GM21723 (cell line): ENCODE results near the gene IPPK.

Experiments
- ATAC-seq: cut with Tn5 transposase; IDR thresholded peaks from one replicate; pipeline ENCODE4 v1.9.1; 2021; ENCODE audit warnings: mild to moderate bottlenecking, moderate library complexity; ENCODE audit not compliant: unreplicated experiment

IPPK gene

DNA sequence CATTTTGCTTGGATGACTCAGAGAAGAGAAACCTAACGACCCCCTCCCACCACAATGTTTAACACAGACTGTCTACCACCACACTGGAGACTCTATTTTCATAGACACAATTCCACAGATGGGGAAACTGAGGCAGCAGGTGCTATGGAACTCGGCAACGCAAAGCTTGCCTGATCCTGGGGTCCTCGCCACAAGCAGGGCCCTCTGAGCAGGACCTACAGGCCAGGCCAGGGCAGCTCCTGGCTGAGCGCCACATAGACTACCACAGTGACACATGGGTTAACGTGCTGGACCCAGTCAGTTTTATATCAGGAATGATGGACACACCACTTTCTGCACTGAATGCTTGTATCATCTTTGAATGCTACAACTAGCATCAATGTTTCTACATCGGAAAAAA, 11.8 kb downstream of the IPPK start:
- no peak for ATAC-seq

DNA sequence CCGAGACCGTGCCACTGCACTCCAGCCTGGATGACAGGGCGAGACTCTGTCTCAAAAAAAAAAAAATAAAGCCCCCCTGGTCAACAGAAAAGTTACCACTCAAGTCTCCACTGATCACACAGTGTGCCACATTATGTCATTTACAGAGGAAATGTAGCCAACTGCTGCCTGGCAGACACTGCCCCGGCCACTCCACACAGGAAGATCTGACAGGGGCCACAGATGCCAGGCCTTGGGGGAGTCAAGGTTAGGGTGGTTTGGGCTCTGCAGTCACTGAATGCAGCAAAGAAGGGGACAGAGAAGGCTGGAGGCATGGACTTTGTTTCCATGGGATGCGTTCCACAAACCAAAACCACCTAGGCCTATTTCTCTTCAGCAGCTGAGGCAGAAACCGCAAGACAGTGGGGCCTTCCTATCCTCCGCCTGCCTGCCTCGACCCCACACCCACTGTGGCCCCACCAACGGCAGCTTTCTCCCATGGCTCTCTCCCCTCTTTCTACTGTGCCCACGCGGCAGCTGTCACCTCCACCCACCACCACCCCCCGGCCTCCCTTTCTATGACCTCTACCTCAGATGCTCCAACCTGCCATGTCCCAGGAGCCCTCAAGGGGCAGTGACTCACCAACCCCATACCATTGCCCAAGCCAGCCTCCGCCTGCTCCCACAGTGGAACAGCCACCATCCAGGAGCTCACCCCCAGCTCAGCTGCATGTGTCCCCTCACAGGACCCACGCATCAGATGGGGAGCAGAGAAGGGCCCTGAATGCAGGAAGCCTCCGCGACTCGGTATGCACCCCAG, 12.4 kb downstream of the IPPK start:
- no peak for ATAC-seq

DNA sequence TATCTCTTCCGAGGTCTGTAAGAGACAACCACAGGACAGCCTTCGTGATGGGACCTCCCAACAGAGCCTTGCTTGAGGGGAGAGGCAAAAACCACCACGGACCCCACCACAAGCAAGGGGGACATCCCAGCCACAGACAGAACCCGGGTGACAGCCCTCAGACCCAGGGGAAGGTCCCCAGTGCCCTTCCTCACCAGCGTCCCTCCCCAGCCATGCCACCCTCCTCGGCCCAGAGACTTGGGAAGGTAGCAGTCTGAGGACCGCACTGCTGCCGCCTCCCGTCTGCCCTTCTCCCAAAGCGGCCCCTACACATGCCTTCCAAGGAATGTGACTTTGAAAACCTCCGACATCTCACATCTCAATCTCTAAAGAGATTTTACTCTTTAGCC, 13.4 kb downstream of the IPPK start:
- no peak for ATAC-seq

DNA sequence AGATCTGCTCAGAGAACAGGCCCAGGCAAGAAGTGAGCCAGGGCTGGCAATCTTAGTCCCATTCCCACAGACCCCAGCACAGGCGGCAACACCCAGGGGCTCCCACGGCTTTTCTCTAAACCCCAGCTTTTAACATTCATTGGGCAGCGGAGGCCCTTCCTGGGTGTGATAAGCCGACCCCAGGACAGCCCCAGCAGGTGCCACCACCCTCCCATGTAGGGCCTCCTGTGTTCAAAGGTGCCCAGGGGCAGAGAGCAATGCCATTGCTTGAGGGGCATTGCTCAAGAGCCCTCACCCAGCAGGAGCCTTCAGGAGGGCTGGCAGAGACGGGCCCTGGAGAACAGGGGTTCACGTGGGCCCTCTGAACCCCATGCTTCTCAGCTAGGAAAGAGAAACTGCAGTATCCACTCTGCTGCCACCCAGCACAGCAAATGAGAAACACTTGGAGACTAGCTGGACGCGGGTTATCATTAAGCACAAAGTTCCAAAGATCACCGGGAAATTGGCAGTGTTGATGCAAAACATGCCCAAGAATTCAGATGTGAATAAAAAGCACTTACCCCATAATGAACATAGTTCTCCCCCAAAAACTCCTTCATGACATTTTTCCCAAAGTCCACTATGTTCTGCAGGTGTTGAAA, 13.9 kb downstream of the IPPK start:
- no peak for ATAC-seq

DNA sequence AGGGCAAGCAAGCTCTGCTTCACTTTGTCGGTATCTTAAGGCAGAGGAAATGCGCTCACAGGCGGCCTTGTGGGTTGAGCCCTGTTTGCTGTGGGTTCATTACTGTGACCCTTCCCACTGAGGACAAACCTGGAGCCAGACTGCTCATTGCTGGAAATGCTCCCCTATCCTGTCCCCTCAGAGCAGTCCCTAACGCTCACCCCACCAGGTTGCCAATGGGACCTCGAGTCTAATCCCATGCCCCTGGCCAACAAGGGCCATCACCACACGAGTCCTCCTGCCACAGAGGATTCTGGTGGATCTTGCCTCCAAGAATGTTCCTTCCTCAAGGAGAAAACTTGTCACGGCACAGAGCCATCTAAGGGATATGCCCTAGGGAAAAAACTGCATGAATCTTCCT, 14.6 kb downstream of the IPPK start:
- ATAC-seq, result no peak

DNA sequence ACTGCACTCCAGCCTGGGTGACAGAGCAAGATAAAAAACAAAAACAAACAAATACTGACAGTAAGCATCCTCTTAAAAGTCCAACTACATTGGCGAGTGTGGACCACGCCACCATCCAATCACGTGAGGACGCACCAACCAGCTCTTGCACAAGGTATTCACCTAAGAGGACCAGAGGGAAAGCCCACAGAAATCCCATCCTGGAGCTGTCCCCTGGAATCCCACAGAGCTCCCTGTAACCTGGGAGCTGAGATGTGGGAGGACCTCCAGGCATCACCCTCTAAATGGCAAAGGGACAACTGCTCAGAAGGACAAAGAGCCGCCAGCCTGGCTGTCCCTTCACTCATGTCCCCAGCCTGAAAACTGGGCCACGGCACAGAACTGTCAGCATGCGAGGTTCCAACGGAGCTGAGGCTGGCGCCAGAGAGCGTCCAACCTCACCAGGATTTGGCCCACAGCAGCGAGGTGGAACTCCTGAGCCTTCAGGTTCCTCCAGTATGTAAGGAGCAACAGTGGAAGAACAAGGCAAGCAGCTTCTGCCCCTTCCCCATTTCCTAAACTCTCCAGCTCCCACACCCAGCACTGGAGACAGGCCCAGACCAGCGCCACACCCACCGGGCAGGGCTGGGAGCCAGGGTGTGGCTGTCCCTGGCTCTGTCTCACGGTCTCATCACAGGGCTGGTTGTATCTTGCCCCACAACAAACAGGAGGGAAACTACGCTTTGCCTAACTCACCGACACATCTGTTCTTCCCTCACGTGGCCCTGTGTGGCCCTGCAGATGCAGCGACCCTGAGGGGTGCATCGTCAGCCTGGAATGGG, 15.2 kb downstream of the IPPK start:
- ATAC-seq, result no peak

DNA sequence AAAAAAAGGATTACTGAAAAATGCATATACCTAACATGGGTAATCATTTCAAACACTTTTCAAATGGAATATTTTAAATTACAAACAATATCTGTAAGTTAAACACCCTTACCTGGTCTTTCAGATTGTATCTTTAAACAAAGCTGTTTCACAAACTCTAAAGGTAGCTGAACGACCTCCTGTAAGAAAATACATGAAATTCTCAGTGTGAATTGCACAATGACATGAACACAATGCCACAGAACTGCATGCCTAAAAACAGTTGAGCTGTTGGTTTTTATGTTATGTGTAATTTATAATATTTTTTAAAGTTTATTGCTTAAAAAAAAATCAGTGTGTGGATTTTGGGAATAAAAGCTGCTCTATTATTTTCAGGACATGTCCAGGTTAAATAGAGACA, 17.5 kb downstream of the IPPK start:
- ATAC-seq, result no peak

DNA sequence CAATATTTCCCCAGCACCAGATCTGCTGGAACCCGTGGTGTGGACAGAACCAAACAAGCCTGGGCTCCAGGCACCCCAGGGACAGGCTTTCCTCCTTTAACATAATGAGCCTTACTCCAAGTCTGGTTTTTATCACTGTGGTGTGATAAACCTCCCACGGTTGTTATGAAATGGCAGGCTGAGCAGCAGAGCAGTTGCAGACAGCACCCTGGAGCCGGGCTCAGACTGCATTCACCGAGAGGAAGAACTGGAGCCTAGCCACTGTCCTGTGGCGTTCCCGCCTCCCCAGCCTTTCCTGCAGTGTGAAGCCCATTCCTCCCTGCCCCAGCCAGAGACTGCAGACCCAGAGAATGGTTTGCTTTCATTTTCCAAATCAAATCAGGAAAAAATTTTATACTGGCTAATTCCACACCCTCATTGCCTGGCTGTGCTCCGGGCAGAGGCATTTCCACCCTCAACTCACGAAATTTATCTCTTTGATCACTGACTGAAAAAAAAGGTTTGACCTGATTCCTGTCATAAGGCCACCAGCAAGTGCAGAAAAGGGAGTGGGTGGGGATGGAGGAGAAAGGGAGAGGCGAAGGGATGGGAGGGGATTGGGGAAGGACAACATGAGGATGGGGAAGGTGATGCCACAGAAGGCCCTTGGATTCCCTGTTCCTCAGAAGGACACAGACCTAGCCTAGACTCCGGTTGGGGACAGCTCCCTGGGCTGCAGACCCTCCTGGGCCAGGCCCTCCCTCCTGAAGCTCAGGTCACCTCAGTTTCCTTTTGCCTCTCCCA, 18.9 kb downstream of the IPPK start:
- no peak for ATAC-seq

DNA sequence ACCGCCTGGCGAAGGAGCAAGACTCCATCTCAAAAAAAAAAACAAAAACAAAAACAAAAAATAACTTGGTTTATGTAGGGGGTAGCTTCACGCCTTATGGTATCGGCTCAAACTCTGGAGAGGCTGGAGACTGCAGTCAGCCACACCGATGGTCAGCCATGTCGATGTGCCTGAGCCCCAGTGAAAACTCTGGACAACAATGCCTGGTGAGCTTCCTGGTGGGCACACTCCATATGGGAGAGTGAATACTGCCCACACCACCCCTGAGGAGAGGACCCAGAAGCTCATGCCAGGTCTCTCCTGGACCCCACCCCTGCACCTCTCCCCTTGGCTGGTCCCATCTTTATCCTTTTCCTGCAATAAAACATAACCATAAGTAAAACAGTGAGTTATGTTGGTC, 19.6 kb downstream of the IPPK start:
- ATAC-seq, result no peak

DNA sequence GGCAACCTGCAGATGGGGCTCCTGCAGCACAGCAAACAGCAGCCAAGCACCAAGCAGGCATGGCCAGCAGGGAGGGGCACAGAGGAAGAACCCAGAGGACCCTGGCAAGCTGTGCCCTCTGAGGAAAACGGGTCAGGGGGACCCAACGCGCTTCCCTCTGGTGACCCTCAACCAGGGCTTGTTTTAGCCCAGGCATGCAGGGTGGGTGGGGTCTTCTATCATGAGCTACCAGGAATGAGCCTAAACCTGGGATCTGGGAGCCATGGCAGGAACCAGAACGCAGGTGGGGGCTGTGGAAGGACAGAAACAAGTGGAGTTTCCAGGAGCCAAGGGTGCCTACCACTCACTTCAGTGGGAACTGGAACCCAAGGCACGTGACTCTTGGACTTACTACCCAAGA, 20.9 kb downstream of the IPPK start:
- no peak for ATAC-seq

DNA sequence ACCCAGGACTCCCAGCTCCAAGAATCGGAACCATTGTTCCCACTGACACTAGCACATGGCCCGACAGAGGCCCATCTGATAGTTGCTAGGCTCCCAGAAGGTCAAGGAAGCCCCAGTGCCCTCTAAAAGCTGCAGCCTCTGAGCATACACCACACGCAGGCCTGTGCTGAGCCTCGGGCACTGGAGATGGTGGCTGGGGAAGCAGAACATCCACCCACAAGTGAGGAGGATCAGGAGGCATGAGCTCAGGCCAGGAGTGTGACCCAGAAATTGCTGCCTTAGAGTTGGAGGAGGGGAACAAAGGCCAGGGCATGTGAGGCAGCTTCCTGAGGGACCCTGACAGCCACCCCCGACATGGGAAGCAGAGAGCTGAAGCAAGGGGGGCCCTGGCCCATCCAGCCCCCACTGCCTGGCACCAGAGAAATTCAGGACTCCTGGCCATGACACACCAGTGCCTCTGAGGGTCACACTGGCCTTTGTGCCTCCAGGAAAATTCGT, 21.4 kb downstream of the IPPK start:
- no peak for ATAC-seq

DNA sequence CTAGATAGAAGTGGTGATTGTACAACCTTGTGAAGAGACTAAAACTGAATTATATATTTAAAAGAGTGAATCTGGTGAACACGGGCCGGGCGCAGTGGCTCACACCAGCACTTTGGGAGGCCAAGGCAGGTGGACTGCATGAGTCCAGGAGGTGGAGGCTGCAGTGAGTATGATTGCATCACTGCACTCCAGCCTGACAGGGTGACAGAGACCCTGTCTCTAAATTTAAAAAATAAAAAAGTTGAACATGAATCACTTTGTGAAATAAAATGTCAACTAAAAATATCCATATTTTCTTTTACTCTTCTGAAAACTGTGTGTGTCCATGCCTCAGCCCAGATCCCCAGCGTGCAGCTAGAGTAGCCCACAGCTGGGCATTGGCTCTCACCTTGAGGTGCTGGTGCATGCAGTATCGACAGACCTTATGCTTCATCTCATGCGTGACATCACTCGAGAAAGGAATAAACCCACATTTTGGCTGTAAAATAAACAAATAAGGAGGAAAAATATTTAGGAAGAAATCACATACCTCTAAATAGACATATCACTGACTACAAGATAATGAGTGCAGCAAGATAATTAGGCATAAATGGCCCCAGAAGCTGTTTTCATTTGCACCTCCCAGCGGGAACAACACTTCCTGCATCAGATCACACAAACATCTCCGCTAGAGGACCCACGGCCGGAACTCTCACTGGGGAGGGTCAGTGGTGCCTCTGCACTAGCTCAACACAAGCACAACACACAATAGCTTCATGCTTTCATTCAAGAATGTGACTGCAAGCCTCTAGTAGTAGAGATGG, 22.1 kb downstream of the IPPK start:
- no peak for ATAC-seq

DNA sequence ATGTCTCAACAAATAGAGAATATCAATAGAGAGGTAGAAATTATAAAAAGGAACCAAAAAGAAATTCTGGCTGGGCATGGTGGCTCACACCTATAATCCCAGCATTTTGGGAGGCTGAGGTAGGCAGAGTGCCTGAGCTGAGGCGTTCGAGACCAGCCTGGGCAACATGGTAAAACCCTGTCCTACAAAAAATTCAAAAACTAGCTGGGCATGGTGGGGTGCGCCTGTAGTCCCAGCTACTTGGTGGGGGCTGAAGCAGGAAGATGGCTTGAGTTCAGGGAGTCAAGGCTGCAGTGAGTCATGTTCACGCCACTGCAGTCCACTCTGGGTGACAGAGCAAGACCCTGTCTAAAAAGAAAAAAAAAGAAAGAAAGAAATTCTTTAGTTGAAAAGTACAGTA, 24.9 kb downstream of the IPPK start:
- ATAC-seq, result no peak

DNA sequence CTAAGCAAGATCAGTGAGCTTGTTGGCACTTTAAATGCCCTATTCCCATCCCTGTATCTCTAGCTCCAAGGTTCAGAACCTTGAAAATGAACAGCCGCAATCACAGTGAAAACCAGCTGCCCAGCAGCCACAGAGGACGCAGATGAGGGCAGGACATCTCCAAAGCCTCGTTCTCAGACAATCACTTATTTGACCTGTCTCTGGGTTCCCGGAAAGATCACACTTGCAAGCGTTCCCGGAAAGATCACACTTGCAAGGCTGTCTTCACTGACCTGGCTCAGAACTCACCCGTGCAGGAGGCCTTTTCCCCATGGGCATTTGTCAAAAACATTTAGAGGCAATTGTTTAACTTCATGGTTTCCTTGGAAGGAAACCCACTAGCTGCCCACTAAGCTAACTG, 25.7 kb downstream of the IPPK start:
- no peak for ATAC-seq

DNA sequence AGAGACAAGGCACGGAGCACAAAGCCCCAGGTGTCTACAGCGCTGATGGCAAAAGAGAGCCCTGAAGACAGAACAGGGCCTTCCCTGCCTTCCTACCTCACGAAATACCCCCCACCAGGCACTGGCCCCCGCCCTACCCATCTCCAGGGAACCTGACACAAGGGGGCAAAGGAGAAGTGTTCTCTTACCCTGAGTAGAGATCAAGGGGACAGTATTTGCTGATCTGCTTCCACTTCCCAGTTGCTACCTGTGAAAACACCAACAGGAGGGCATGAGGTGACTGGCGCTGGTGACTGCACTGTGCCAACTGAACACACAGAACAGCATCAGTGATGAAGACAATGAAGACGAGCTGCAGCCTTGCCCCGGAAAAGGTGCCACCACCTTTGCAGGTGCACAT, 27.4 kb downstream of the IPPK start:
- ATAC-seq, result no peak

DNA sequence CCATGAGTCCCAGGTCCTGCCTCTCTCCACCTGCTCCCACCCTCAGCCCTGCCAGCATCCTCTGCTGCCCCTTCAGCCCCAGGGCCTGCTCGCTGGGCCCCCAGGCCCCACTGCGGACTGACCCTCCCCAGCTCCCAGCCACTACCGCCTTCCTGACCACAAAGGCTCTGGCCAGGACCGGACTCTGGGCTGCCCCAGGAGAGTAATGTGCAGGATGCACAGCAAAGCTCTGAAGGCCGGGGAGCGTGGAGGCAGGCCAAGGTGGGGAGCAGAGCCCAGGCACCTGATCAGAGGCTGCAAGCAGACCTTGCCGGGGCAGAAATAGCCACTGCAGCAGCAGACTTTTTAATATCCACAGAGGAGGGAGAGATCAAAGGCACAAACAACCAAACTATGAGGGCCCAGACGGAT, 27.9 kb downstream of the IPPK start:
- no peak for ATAC-seq

DNA sequence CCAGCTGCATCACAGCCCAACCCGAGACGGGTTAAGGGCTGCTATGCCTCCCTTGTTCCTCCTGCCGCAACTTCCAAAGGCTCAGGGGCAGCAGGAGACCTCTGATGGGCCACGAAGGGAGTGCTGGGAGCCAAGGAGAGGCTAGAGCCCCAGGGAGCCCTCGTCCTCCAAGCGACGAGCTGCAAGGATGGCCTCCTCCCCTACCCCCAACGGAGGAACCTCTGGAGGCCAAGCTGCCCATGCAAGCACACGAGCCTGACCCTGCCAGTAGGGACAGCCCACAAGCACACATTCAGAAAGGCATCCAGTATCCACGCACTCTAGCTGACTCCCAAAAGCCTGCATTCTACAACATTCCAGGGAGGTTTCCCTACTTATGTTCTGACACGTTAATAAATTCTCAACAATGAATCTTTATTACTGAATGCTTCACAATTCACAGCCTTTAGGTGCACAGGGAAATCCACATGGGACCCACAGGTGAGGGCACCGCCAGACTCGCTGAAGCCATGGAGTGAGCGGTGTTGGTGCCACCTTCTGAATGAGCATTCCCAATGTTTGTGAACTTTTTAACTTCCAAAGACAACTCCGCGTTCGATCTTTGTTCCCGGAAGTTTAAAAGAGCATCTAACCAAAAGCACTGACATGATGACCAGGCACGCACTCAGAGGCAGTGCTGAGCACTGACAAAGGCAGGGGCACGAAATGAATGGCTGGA, 28.7 kb downstream of the IPPK start:
- no peak for ATAC-seq

DNA sequence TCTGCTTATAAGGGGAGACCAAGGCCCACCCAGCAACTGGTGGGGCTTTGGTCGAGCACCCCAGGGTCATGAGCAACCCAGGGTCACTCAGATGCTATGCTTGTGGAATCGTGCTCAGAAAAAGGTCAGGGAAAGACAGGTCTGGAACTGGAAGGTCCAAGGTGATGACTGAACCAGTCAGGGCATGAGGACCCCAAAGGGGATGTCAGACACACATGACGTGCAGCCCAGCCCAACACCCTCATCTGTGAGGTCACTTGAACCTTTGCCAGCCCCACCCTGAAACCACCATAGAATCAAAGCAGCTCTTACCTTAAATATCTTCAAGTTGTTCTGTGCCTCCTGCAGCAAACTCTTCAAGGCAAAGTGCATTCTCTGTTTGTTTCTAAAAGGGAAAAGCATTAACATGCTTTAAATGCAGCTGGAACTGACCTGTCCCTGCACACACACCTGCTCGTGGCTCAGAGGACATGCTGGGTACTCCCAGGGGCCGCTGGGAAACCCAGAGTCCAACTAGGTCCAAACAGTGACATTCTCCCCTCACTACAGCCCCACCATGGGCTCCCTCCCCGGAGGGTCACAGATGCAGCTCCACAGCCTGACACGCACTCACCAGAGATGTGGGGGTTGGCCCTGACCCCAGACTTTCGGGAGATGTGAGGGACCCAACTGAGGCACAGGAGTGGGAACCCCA, 29.4 kb downstream of the IPPK start:
- ATAC-seq, result no peak

DNA sequence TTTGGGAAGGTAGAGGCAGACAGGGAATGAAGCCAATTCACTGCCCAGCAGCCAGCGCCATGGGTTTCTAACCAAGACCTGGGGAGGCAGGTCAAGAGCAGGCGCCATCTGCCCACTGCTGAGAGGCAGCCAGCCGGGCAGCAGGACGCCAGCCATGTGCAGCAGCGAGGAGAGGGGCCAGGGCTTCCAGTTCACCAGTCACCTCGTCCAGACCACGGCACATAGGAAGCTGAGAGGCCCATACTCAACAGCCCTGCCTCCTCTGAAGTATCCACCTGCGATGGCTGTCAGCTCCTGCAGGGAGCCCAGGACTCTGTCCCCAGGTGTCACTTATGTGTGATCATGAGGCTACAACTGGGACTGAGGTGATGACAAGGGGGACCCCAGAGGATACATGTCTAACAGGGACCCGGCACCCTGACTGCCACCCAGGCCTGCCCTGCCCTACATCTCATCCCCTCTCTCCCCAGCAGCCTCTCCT, 30.1 kb downstream of the IPPK start:
- no peak for ATAC-seq
